Measurements from ENCODE around the gene TUNAR.

TUNAR gene

GRCh38 chr14:95833429-95833828 lies 43.2 kb upstream of the TUNAR start:
- H3K4me3 ChIP-seq (ENCODE audit: low read length) = no peak overlapping the region
- TF ChIP-seq CTCF (conservative IDR thresholded peaks at IDR 0.05; ENCODE audit: low read depth, low read length) = no peak
- no peak for DNase-seq (ENCODE audit: low read depth)

- no peak overlapping the region for H3K4me3 ChIP-seq (ENCODE audit: low read length)
- TF ChIP-seq CTCF (conservative IDR thresholded peaks at IDR 0.05; ENCODE audit: low read depth, low read length) = no peak
- DNase-seq (ENCODE audit: low read depth) = no peak
Observed at GRCh38 chr14:95834496-95834895, 42.1 kb upstream of the TUNAR start.

GRCh38 chr14:95835121-95835730 lies 41.4 kb upstream of the TUNAR start:
- no peak for DNase-seq (ENCODE audit: low read depth)
- no peak for TF ChIP-seq CTCF (conservative IDR thresholded peaks at IDR 0.05; ENCODE audit: low read depth, low read length)
- H3K4me3 ChIP-seq (ENCODE audit: low read length) = no peak overlapping the region

GRCh38 chr14:95838862-95839261 lies 37.8 kb upstream of the TUNAR start:
- TF ChIP-seq CTCF (conservative IDR thresholded peaks at IDR 0.05; ENCODE audit: low read depth, low read length) = no peak
- DNase-seq (ENCODE audit: low read depth) = no peak
- no peak overlapping the region for H3K4me3 ChIP-seq (ENCODE audit: low read length)

- TF ChIP-seq CTCF (conservative IDR thresholded peaks at IDR 0.05; ENCODE audit: low read depth, low read length) = no peak
- H3K4me3 ChIP-seq (ENCODE audit: low read length) = no peak overlapping the region
- DNase-seq (ENCODE audit: low read depth) = no peak
Observed at GRCh38 chr14:95840094-95840700, 36.4 kb upstream of the TUNAR start.

- H3K4me3 ChIP-seq (ENCODE audit: low read length) = no peak overlapping the region
- DNase-seq (ENCODE audit: low read depth) = no peak
- no peak for TF ChIP-seq CTCF (conservative IDR thresholded peaks at IDR 0.05; ENCODE audit: low read depth, low read length)
Observed at GRCh38 chr14:95841668-95842067, 35.0 kb upstream of the TUNAR start.

GRCh38 chr14:95849761-95850160 lies 26.9 kb upstream of the TUNAR start:
- no peak overlapping the region for H3K4me3 ChIP-seq (ENCODE audit: low read length)
- TF ChIP-seq CTCF (conservative IDR thresholded peaks at IDR 0.05; ENCODE audit: low read depth, low read length) = no peak
- no peak for DNase-seq (ENCODE audit: low read depth)
